HG02852 (cell line): ENCODE measurements around the gene ITGB6.

Experiments used
- ATAC-seq: cut with Tn5 transposase; IDR thresholded peaks from one replicate; pipeline ENCODE4 v1.9.1; 2021; ENCODE audit warnings: mild to moderate bottlenecking, moderate library complexity; ENCODE audit not compliant: unreplicated experiment

Gene ITGB6

DNA sequence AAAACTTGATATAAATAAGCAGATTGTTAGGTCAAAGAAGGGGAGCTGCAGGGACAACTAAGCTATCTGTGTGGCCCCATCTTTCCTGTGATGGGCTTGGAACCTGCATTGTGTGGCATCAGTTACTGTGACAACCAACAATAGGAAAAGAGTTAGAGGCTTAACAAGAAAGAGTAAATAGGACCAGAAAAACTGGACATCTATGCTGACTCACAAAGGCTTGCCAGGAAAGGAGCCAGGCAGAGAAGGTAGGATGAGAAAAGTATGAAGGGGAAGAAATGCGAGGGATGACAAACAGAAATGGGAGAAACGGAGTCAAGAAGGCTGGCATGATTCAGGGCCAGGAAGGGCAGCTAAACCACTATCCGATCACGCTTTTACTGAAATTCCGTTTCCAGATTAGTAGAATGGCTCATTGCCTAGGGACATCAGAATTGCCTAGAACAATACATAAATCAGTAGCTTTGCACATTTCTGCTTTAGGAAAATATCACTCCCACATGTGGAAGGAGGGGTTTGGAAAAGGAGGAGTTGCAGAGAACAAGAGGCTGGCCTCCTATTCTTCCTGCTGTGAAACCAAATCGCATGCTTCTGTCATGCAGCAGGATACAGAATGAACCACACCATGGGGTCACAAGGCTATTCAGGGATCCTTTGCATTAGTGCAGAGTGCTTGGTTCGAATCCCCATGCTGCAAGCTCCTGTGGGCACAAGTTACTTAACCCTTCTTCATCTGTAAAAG lies 144.9 kb downstream of the ITGB6 start:
- no peak for ATAC-seq

- ATAC-seq: no peak
Observed at GRCh38 chr2:160053946-160054345, 146.1 kb downstream of the ITGB6 start.

GRCh38 chr2:160052531-160052930 lies 147.5 kb downstream of the ITGB6 start:
- no peak for ATAC-seq

DNA sequence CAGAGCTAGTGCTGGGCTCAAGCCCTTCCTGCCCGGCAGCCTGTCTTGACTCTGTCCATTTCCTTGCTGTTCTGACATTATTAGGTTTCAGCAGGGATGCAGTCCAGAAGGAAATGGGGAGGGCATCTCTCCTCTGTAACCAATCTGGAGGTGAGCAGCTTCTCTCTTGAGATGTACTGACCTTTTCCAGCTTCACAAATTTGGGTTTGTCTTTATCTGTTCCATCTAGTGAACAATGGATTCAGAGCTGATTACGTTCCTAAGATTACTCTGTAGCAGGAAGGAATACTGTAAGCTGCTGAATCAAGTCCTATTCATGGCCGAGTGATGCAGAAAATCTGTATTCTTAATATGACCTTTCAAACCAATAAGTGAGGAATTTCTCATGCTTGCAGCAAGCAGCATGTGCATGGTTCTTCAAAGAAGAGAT lies 148.7 kb downstream of the ITGB6 start:
- ATAC-seq: no peak

DNA sequence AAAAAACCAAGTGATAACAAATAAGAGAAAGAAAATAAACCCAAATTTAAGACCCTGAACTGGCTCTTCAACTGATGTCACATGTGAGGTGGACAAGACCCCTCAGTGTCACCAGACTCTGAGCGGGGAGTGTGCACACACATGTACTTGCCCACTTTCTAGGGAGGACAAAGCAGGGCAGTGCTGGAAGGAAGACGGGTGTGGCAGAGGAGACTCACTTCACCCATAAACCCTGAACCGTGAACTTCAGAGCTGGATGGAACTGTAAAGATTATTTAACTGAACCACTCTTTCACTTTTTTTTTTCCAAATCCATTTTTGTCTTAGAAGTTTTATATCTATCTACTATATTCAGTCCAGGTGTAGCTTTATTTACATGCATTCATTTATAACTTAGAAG lies 149.9 kb downstream of the ITGB6 start:
- ATAC-seq: no peak
